Memory B cell (primary cell): ENCODE data around the gene NUFIP2.
A peak's percentile ranks its signal among the peaks of the same experiment; 100 is the strongest.
"Not testable (repeated sequence)": the region's sequence is repeated elsewhere in the genome, so short reads cannot be mapped to it uniquely, and the experiment has no call there.

ENCODE experiments used
- ATAC-seq: fragments of 150-1000 bp; cut with Tn5 transposase; 2 replicates; pipeline ENCODE4 v1.10.0; 2021; ENCODE audit warnings: low read depth, mild to moderate bottlenecking, moderate library complexity
- DNase-seq, 2 donors: peaks; one replicate each; pipeline ENCODE4 v3.0.0; 2022; ENCODE audit warnings: low spot score in 2 of 2
- H3K27ac Mint-ChIP-seq: one replicate; pipeline ENCODE4 v1.8.0; 2022; ENCODE audit warnings: mild to moderate bottlenecking, moderate library complexity, mixed read lengths
- H3K27me3 Mint-ChIP-seq: one replicate; pipeline ENCODE4 v1.8.0; 2022; ENCODE audit warnings: mixed read lengths
- H3K36me3 Mint-ChIP-seq: one replicate; pipeline ENCODE4 v1.8.0; 2022; ENCODE audit warnings: mild to moderate bottlenecking, mixed read lengths
- H3K4me1 Mint-ChIP-seq: one replicate; pipeline ENCODE4 v1.8.0; 2022; ENCODE audit warnings: mixed read lengths
- H3K4me3 Mint-ChIP-seq: one replicate; pipeline ENCODE4 v1.8.0; 2022; ENCODE audit warnings: mild to moderate bottlenecking, moderate library complexity, mixed read lengths
- H3K9me3 Mint-ChIP-seq: one replicate; pipeline ENCODE4 v1.8.0; 2022; ENCODE audit warnings: mixed read lengths

NUFIP2 gene

DNA sequence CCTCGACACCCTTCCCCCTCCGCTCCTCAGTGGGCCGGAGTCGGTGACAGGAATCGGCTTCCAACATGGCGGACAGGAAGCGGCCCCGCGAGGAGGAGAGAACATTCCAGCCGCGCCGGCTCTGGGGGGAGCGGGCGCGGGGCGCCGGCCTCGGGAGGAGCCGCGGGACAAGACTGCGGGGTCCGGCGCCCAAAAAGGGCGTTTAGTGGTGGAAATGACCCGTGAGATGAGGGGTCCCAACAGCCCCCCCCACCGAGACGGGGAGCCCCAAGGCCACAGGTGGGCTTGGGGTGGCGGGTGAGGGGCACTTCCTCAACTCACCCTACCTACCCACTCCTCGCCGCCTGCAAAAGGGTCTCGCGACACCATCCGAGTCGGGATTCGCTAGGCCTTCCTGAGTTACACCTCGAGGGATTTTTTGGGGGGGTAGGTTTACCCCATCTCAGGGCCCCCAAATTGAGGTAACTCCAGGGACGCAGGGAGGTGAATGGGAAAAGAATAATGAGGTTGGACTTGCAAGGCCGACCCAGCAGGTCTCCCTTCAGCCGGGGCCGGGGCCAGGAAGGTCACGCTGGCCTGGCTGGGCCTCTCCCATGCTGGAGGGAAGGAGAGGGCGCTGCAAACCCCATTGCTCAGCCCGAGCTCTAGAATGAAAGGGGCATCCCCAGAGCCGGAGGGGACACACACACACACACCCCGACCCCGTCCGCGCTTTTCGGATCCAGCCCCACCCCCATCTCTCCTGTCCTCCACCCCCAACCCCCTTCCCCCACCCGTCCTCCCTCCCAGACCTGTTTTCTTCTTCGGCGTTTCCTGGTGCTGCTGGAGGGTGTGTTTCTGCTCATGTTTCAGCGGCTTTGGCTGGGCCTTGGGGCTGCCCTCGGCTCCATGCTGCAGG lies 707 bp downstream of the NUFIP2 start:
- no peaks in the 10 kb centered on the region for H3K36me3 Mint-ChIP-seq
- H3K27me3 Mint-ChIP-seq = no peaks in the 10 kb centered on the region
- H3K27ac Mint-ChIP-seq = peak overlapping the region; percentile 97
- H3K9me3 Mint-ChIP-seq = no peaks in the 10 kb centered on the region
- DNase-seq (peak; percentile 28 to 52), ATAC-seq (peak; percentile 16)
- H3K4me3 Mint-ChIP-seq = peak overlapping the region; percentile 98
- H3K4me1 Mint-ChIP-seq = peaks cover 20% of the 10 kb centered on the region

- peak; percentile 26 to 46 for DNase-seq
- Mint-ChIP-seq H3K9me3 (no peaks in the 10 kb centered on the region), H3K4me1 (peaks cover 21% of the 10 kb centered on the region), H3K27me3 (no peaks in the 10 kb centered on the region), H3K4me3 (peak overlapping the region; percentile 98), H3K27ac (peak overlapping the region; percentile 97), H3K36me3 (peaks cover 5% of the 10 kb centered on the region)
- ATAC-seq = peak; percentile 2
Measured at GRCh38 chr17:29292071-29292991, 1.6 kb downstream of the NUFIP2 start.

DNA sequence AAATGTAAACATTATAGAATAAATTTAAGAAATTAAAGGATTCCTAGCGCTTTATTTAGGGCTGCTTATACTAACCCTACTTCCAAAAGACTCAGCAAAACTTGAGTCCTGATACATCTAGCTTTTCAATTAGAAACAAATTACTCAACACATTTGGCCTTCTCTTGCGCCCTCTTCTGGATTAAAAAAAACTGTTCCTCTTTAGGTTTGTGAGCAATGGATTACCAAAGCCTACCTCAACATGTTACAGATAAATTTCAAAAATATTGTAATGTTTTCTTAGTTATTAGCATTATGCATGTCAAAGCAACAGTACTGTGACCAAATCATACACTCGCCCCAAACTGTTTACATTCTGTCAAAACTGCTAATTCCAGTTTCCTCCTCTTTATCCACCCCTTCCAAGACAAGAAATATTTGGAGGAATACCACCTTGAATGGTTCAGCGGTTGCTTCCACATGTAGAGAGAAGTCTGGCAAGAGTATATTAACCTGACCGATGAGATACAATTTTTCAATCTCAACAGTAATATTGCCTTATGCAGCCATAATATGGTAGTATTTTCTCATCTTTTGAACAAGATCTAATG lies 2.7 kb downstream of the NUFIP2 start:
- peaks cover 12% of the 10 kb centered on the region for H3K36me3 Mint-ChIP-seq
- H3K27ac Mint-ChIP-seq = peak overlapping the region; percentile 83
- no peaks in the 10 kb centered on the region for H3K9me3 Mint-ChIP-seq
- ATAC-seq (no peak), DNase-seq (peak; percentile 21 to 60)
- peaks cover 28% of the 10 kb centered on the region for H3K4me1 Mint-ChIP-seq
- H3K27me3 Mint-ChIP-seq = no peaks in the 10 kb centered on the region
- peak overlapping the region; percentile 77 for H3K4me3 Mint-ChIP-seq

DNA sequence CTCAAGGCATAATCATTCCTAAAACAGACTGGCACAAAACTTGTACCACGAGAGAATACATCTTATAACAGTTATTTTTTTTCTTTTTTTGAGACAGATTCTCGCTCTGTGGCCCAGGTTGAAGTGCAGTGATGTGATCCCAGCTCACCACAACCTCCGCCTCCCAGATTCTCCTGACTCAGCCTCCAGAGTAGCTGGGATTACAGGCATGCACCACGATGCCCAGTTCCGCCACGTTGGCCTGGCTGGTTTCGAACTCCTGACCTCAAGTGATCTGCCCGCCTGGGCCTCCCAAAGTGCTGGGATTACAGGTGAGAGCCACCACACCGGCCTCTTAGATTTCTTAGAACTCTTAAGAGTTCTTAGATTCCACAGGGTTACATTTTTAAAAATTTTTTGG lies 4.1 kb downstream of the NUFIP2 start:
- DNase-seq (no peak), ATAC-seq (no peak)
- H3K4me1 Mint-ChIP-seq = peaks cover 28% of the 10 kb centered on the region
- H3K27me3 Mint-ChIP-seq = no peaks in the 10 kb centered on the region
- peaks cover 15% of the 10 kb centered on the region for H3K36me3 Mint-ChIP-seq
- no peaks in the 10 kb centered on the region for H3K9me3 Mint-ChIP-seq
- no peak overlapping the region for H3K4me3 Mint-ChIP-seq
- peak overlapping the region; percentile 3 for H3K27ac Mint-ChIP-seq

- peak overlapping the region; percentile 70 for H3K27ac Mint-ChIP-seq
- H3K9me3 Mint-ChIP-seq = peaks cover 2% of the 10 kb centered on the region
- H3K4me3 Mint-ChIP-seq = peak overlapping the region; percentile 39
- DNase-seq (no peak), ATAC-seq (no peak)
- no peaks in the 10 kb centered on the region for H3K27me3 Mint-ChIP-seq
- peaks cover 34% of the 10 kb centered on the region for H3K4me1 Mint-ChIP-seq
- H3K36me3 Mint-ChIP-seq = peaks cover 31% of the 10 kb centered on the region
Measured at GRCh38 chr17:29283961-29284360, 10.0 kb downstream of the NUFIP2 start.

DNA sequence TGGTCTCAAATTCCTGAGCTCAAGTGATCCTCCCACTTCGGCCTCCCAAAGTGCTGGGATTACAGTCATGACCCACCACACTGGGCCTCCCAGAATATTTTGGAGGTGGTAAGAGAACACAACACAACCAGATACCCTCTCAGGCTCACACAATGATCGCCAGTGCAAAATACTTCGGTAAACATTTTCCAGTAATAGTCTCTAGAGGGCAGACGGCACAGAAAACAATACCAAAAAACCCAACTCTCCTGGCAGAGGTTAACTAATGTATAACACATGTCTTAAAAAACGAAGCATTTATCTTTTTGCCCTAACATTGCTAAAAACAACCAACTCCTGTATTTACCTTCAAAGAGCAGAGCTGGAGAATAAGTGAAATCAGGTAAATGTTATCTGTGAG lies 10.5 kb downstream of the NUFIP2 start:
- Mint-ChIP-seq H3K4me3 (peak overlapping the region; percentile 39), H3K27me3 (no peaks in the 10 kb centered on the region), H3K27ac (peak overlapping the region; percentile 70), H3K9me3 (peaks cover 2% of the 10 kb centered on the region), H3K4me1 (peaks cover 31% of the 10 kb centered on the region), H3K36me3 (peaks cover 33% of the 10 kb centered on the region)
- peak; percentile 56 for ATAC-seq
- no peak for DNase-seq

GRCh38 chr17:29279397-29280070 lies 14.4 kb downstream of the NUFIP2 start:
- Mint-ChIP-seq H3K4me3 (no peak overlapping the region), H3K4me1 (peaks cover 36% of the 10 kb centered on the region), H3K27me3 (no peaks in the 10 kb centered on the region), H3K36me3 (peaks cover 29% of the 10 kb centered on the region), H3K27ac (no peak overlapping the region), H3K9me3 (peaks cover 2% of the 10 kb centered on the region)
- DNase-seq = no peak
- ATAC-seq = no peak

DNA sequence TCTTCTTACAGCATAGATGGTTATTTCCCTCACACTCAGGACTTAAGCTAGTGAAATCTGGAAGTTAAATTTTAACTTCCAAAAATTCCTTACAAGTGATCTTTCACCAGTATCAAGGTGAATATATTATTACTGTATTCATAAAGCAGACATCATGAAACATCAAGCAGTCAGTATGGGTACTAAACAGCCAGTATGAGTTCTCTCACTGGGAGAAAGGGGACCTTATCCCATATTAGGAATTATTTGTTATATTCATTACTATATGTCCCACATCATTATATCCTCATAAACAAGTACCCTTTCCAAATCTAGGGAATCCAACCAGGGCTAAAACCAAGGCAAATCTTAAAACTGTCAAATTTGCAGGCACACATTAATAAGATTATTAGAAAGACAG lies 15.3 kb downstream of the NUFIP2 start:
- no peak for ATAC-seq
- H3K4me3 Mint-ChIP-seq = no peak overlapping the region
- peaks cover 37% of the 10 kb centered on the region for H3K4me1 Mint-ChIP-seq

DNA sequence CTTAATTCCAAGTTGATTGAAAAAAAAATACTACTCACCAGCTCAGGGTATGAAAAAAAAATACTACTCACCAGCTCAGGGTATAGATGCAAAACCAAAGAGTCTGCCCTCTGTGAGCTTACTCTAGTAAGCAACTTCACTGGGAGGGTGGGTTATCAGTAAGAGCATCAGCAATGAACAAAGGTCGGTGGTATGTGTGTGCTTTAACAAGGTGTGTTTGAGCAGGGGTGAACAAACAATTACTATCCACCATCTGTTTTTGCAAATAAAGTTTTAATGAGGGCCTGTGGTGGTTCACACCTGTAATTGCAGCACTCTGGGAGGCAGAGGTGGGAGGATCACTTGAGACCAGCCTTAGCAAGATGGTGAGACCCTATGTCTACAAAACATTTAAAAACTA lies 20.0 kb downstream of the NUFIP2 start:
- no peaks in the 10 kb centered on the region for H3K27me3 Mint-ChIP-seq
- no peak overlapping the region for H3K4me3 Mint-ChIP-seq
- DNase-seq = no peak
- peaks cover 25% of the 10 kb centered on the region for H3K36me3 Mint-ChIP-seq
- ATAC-seq = no peak
- H3K9me3 Mint-ChIP-seq = no peaks in the 10 kb centered on the region
- peak overlapping the region; percentile 63 for H3K27ac Mint-ChIP-seq
- peaks cover 32% of the 10 kb centered on the region for H3K4me1 Mint-ChIP-seq

More for the DNA sequence above, 15.3 kb downstream of the NUFIP2 start:
- Mint-ChIP-seq H3K36me3 (peaks cover 32% of the 10 kb centered on the region), H3K9me3 (peaks cover 2% of the 10 kb centered on the region), H3K27me3 (no peaks in the 10 kb centered on the region), H3K27ac (no peak overlapping the region)
- DNase-seq = no peak

DNA sequence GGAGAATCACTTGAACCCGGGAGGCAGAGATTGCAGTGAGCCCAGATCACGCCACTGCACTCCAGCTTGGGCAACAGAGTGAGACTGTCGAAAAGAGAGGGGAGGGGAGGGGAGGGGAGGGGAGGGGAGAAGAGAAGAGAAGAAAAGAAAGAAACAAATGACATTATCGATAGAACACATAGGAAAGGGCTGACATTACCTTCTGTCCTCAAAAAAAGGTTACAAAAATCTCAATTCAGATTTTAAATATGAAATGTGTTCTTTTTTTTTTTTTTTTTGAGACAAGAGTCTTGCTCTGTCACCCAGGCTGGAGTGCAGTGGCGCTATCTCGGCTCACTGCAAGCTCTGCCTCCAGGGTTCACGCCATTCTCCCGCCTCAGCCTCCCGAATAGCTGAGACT lies 22.0 kb downstream of the NUFIP2 start:
- H3K36me3 Mint-ChIP-seq = peaks cover 20% of the 10 kb centered on the region
- H3K4me3 Mint-ChIP-seq, DNase-seq, H3K9me3 Mint-ChIP-seq, ATAC-seq, H3K27me3 Mint-ChIP-seq, H3K27ac Mint-ChIP-seq: not testable (repeated sequence)
- peaks cover 30% of the 10 kb centered on the region for H3K4me1 Mint-ChIP-seq

- H3K27me3 Mint-ChIP-seq = no peaks in the 10 kb centered on the region
- H3K9me3 Mint-ChIP-seq = no peaks in the 10 kb centered on the region
- ATAC-seq (no peak), DNase-seq (no peak)
- peaks cover 32% of the 10 kb centered on the region for H3K36me3 Mint-ChIP-seq
- H3K4me3 Mint-ChIP-seq = no peak overlapping the region
- no peak overlapping the region for H3K27ac Mint-ChIP-seq
- peaks cover 2% of the 10 kb centered on the region for H3K4me1 Mint-ChIP-seq
Measured at GRCh38 chr17:29263916-29264315, 30.0 kb downstream of the NUFIP2 start.

DNA sequence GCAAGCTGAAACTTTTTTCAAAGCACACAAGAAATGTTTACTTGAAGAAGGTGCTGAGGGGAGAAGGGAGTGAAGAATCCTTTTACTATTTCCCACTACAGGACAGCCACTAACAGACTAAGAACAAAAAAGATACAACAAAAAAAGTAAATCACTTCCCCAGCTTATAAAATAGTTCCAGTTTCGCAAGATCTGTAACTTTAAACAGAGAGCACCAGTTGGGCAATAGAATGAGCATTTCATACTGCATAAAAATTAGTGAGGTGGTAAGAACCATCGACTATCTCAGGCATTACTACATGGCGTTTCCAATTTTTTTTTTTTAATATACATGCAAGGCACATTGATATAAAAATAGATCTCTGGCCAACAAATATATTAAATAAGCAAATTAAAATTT lies 36.2 kb downstream of the NUFIP2 start:
- DNase-seq (no peak), ATAC-seq (no peak)
- Mint-ChIP-seq H3K9me3 (no peaks in the 10 kb centered on the region), H3K36me3 (peaks cover 20% of the 10 kb centered on the region), H3K27ac (no peak overlapping the region), H3K4me3 (no peak overlapping the region), H3K27me3 (no peaks in the 10 kb centered on the region), H3K4me1 (peaks cover 7% of the 10 kb centered on the region)

GRCh38 chr17:29256735-29257466 lies 37.0 kb downstream of the NUFIP2 start:
- Mint-ChIP-seq H3K9me3 (no peaks in the 10 kb centered on the region), H3K27ac (peak overlapping the region; percentile 11)

More at GRCh38 chr17:29256735-29257466, 37.0 kb downstream of the NUFIP2 start:
- H3K4me1 Mint-ChIP-seq = peaks cover 10% of the 10 kb centered on the region
- ATAC-seq (no peak), DNase-seq (no peak)
- peaks cover 17% of the 10 kb centered on the region for H3K36me3 Mint-ChIP-seq
- H3K4me3 Mint-ChIP-seq = no peak overlapping the region
- no peaks in the 10 kb centered on the region for H3K27me3 Mint-ChIP-seq
